WTC11 (cell line): ENCODE results near the gene ZDHHC16. TPM values are rescaled to one million over a fixed set of nuclear protein-coding genes. Genes with fewer than 3 reads are reported as not detected.
"Not testable (repeated sequence)": the region's sequence is repeated elsewhere in the genome, so short reads cannot be mapped to it uniquely, and the experiment has no call there.

Source experiments
- ATAC-seq: fragments of 200-7000 bp; cut with Tn5 transposase; 2 replicates; pipeline ENCODE4 v1.10.0; 2021; ENCODE audit warnings: mild to moderate bottlenecking, moderate library complexity
- CTCF ChIA-PET: fragments of 300-600 bp; sonication (Branson Sonifier 250); formaldehyde crosslinking; loops from one replicate; lab custom pipeline; 2021; ENCODE audit warnings: antibody characterized with exemption; lab: Charles Lee
- POLR2A ChIA-PET: fragments of 350-600 bp; sonication (Branson Sonifier 250); formaldehyde crosslinking; loops from one replicate; lab custom pipeline; 2021; ENCODE audit warnings: antibody characterized with exemption; lab: Charles Lee
- DNase-seq: peaks from one replicate; pipeline ENCODE4 v3.0.0; 2021; ENCODE audit warnings: low spot score
- H3K27ac Mint-ChIP-seq: 2 replicates; pipeline ENCODE4 v1.8.0; 2021; ENCODE audit warnings: mixed read lengths
- H3K27me3 Mint-ChIP-seq: 2 replicates; pipeline ENCODE4 v1.8.0; 2021; ENCODE audit warnings: low read depth, mild to moderate bottlenecking, moderate library complexity, mixed read lengths
- H3K36me3 Mint-ChIP-seq: 2 replicates; pipeline ENCODE4 v1.8.0; 2021; ENCODE audit warnings: mixed read lengths
- H3K4me1 Mint-ChIP-seq: 2 replicates; pipeline ENCODE4 v1.8.0; 2022; ENCODE audit warnings: mixed read lengths
- H3K4me3 Mint-ChIP-seq: 2 replicates; pipeline ENCODE4 v1.8.0; 2021; ENCODE audit warnings: mild to moderate bottlenecking, moderate library complexity, mixed read lengths
- H3K9me3 Mint-ChIP-seq: 2 replicates; pipeline ENCODE4 v1.8.0; 2021; ENCODE audit warnings: mixed read lengths
- ARID4B ChIP-seq: sonication (generic); formaldehyde crosslinking; IDR thresholded peaks from 2 replicates; pipeline ENCODE4 v1.8.0; 2023; ENCODE audit warnings: missing genetic modification reagents, mild to moderate bottlenecking, borderline replicate concordance
- ATF1 ChIP-seq: sonication (generic); formaldehyde crosslinking; IDR thresholded peaks from 2 replicates; pipeline ENCODE4 v1.8.1; 2023; ENCODE audit warnings: mild to moderate bottlenecking, moderate library complexity, missing genetic modification reagents
- ATF6 ChIP-seq: sonication (generic); formaldehyde crosslinking; IDR thresholded peaks from 2 replicates; pipeline ENCODE4 v1.8.1; 2023; ENCODE audit warnings: mild to moderate bottlenecking, missing genetic modification reagents
- JUN ChIP-seq: sonication (generic); formaldehyde crosslinking; IDR thresholded peaks from 2 replicates; pipeline ENCODE4 v1.8.0; 2023; ENCODE audit warnings: mild to moderate bottlenecking, missing genetic modification reagents
- MAX ChIP-seq: sonication (generic); formaldehyde crosslinking; IDR thresholded peaks from 2 replicates; pipeline ENCODE4 v1.8.0; 2022; ENCODE audit warnings: mild to moderate bottlenecking, missing genetic modification reagents
- MXD4 ChIP-seq: fragments of 250-450 bp; sonication (Bioruptor Pico); IDR thresholded peaks from 2 replicates; pipeline ENCODE4 v1.8.0; 2021; ENCODE audit warnings: mild to moderate bottlenecking, moderate library complexity, borderline replicate concordance
- NFE2L1 ChIP-seq: sonication (generic); formaldehyde crosslinking; IDR thresholded peaks from 2 replicates; pipeline ENCODE4 v1.8.1; 2023; ENCODE audit warnings: missing genetic modification reagents
- NFYB ChIP-seq: sonication (generic); formaldehyde crosslinking; conservative IDR thresholded peaks from 2 replicates; pipeline ENCODE4 v1.8.0; 2022; ENCODE audit warnings: low read depth, missing genetic modification reagents
- NR3C1 ChIP-seq: sonication (generic); formaldehyde crosslinking; conservative IDR thresholded peaks from 2 replicates; pipeline ENCODE4 v1.8.1; 2023; ENCODE audit warnings: low read depth, mild to moderate bottlenecking, missing genetic modification reagents
- RORB ChIP-seq: fragments of 250-450 bp; sonication (Bioruptor Pico); IDR thresholded peaks from 2 replicates; pipeline ENCODE4 v1.9.0; 2021; ENCODE audit warnings: mild to moderate bottlenecking
- SP1 ChIP-seq: sonication (generic); formaldehyde crosslinking; conservative IDR thresholded peaks from 2 replicates; pipeline ENCODE4 v1.8.1; 2022; ENCODE audit warnings: missing genetic modification reagents
- TCF7 ChIP-seq: sonication (generic); formaldehyde crosslinking; IDR thresholded peaks from 2 replicates; pipeline ENCODE4 v1.8.0; 2022; ENCODE audit warnings: mild to moderate bottlenecking, low read depth, missing genetic modification reagents, moderate library complexity
- TEAD1 ChIP-seq: sonication (generic); formaldehyde crosslinking; IDR thresholded peaks from 2 replicates; pipeline ENCODE4 v1.8.0; 2022; ENCODE audit warnings: mild to moderate bottlenecking, missing genetic modification reagents
- TEAD4 ChIP-seq: sonication (generic); formaldehyde crosslinking; IDR thresholded peaks from 2 replicates; pipeline ENCODE4 v1.8.0; 2022; ENCODE audit warnings: mild to moderate bottlenecking, missing genetic modification reagents
- ZNF121 ChIP-seq: sonication (generic); formaldehyde crosslinking; IDR thresholded peaks from 2 replicates; pipeline ENCODE4 v1.8.0; 2023; ENCODE audit warnings: missing genetic modification reagents
- ZNF396 ChIP-seq: fragments of 250-450 bp; sonication (Bioruptor Pico); IDR thresholded peaks from 2 replicates; pipeline ENCODE4 v1.8.0; 2021; ENCODE audit warnings: mild to moderate bottlenecking, moderate library complexity, borderline replicate concordance
- ZNF671 ChIP-seq: fragments of 250-450 bp; sonication (Bioruptor Pico); IDR thresholded peaks from 2 replicates; pipeline ENCODE4 v1.8.0; 2021; ENCODE audit warnings: mild to moderate bottlenecking
- total RNA-seq: library from RNA; stranded (reverse); gene quantifications from 3 replicates; pipeline ENCODE4 v1.2.3, GENCODE V29; 2021

ZDHHC16 gene
- total RNA-seq, 1 experiment from 2014 or later, result 44.4 TPM

- Mint-ChIP-seq H3K27ac (no peak overlapping the region), H3K4me3 (no peak overlapping the region), H3K9me3 (no peaks in the 10 kb centered on the region), H3K36me3 (peaks cover 63% of the 10 kb centered on the region), H3K27me3 (no peaks in the 10 kb centered on the region), H3K4me1 (no peaks in the 10 kb centered on the region)
- POLR2A ChIA-PET, result interaction anchor here (0.7 kb wide), 1 partner anchor 297 kb away, joined by 3 read pairs; no protein-coding TSS in a partner anchor
- no peak for ATAC-seq
- no peak for TF ChIP-seq ATF6 (CRISPR knock-in tag)
- no peak for DNase-seq
- CTCF ChIA-PET, result no interaction called here
These were observed 22.2 kb downstream of the ZDHHC16 start for GRCh38 chr10:97468162-97468561.

GRCh38 chr10:97468781-97469180 lies 22.8 kb downstream of the ZDHHC16 start:
- CTCF ChIA-PET, POLR2A ChIA-PET, H3K4me3 Mint-ChIP-seq, ATAC-seq, DNase-seq, H3K27ac Mint-ChIP-seq, H3K4me1 Mint-ChIP-seq, H3K9me3 Mint-ChIP-seq, H3K27me3 Mint-ChIP-seq: not testable (repeated sequence)
- peaks cover 65% of the 10 kb centered on the region for H3K36me3 Mint-ChIP-seq

GRCh38 chr10:97474918-97475317 lies 28.9 kb downstream of the ZDHHC16 start:
- DNase-seq, result no peak
- peaks cover 8% of the 10 kb centered on the region for H3K4me1 Mint-ChIP-seq
- H3K27me3 Mint-ChIP-seq, result no peaks in the 10 kb centered on the region
- H3K9me3 Mint-ChIP-seq, result no peaks in the 10 kb centered on the region
- peaks cover 75% of the 10 kb centered on the region for H3K36me3 Mint-ChIP-seq
- CTCF ChIA-PET, result interaction anchor here (0.6 to 1.2 kb wide), 2 partner anchors 11 to 46 kb away, joined by 3 read pairs; no protein-coding TSS in a partner anchor
- POLR2A ChIA-PET, result no interaction called here
- no peak for TF ChIP-seq NFE2L1 (CRISPR knock-in tag)
- TF ChIP-seq NFYB (CRISPR knock-in tag), result no peak
- no peak for TF ChIP-seq RORB
- TF ChIP-seq NR3C1 (CRISPR knock-in tag), result no peak
- no peak for TF ChIP-seq ZNF671 (CRISPR knock-in tag)
- TF ChIP-seq TCF7 (CRISPR knock-in tag), result no peak
- no peak for TF ChIP-seq MXD4 (CRISPR knock-in tag)
- TF ChIP-seq ZNF121 (CRISPR knock-in tag), result no peak
- no peak for TF ChIP-seq ATF1 (CRISPR knock-in tag)
- TF ChIP-seq ARID4B (CRISPR knock-in tag), result no peak
- no peak for TF ChIP-seq SP1
- no peak for TF ChIP-seq TEAD1
- no peak for TF ChIP-seq ZNF396
- no peak for TF ChIP-seq TEAD4 (CRISPR knock-in tag)
- no peak for TF ChIP-seq MAX (CRISPR knock-in tag)
- TF ChIP-seq JUN (CRISPR knock-in tag), result no peak
- TF ChIP-seq, all 79 proteins: peak for 0
- Mint-ChIP-seq H3K27ac (no peak overlapping the region), H3K4me3 (no peak overlapping the region)
- no peak for ATAC-seq
